Measurements from ENCODE around the gene SUPT7L. TPM values are rescaled to one million over a fixed set of nuclear protein-coding genes. Genes with fewer than 3 reads are reported as not detected.
A peak's percentile ranks its signal among the peaks of the same experiment; 100 is the strongest.

SUPT7L gene, protein sequence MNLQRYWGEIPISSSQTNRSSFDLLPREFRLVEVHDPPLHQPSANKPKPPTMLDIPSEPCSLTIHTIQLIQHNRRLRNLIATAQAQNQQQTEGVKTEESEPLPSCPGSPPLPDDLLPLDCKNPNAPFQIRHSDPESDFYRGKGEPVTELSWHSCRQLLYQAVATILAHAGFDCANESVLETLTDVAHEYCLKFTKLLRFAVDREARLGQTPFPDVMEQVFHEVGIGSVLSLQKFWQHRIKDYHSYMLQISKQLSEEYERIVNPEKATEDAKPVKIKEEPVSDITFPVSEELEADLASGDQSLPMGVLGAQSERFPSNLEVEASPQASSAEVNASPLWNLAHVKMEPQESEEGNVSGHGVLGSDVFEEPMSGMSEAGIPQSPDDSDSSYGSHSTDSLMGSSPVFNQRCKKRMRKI
- total RNA-seq: 10 to 100 TPM; 26.2 to 26.6 TPM

DNA sequence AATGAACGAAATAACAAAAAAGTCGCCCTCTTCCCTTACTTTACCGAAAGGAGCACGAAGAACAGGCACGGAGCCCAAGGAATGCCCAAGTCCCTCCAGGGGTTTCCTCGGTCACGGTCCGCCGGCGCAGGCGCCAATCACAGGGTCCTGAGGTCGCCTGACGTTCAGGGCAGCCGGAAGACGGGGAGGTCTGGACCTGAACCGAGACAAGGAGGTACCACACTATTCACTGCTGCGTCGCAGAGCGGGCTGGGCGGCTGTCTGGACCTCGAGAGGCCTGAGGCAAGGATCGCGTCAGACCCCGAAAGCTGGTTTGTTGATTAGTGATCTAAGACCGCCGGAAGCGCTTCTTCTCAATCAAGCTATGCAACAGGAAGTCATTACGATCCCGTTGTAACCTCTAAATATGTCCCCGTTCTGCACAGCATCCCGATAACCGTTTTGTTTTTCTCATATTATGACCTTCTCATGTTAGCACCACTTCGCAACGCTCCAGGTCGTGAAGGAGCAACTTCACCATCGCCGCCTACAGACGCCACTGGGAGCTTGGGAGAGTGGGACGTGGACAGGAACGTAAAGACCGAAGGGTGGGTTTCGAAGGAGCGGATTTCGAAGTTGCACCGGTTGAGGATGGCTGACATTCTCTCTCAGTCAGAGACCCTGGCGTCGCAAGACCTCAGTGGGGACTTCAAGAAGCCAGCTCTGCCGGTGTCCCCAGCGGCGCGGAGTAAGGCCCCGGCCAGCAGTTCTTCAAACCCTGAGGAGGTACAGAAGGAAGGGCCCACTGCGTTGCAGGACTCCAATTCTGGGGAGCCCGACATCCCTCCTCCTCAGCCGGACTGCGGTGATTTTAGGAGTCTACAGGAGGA is at the start of gene SUPT7L, which contains the start of gene SLC4A1AP:
Gene SUPT7L (minus strand): TSS at position 330 of the 869 bp plus-strand sequence. CDS start 1,422 bp downstream, outside the sequence.
Gene SLC4A1AP (plus strand): TSS at position 605 of the 869 bp plus-strand sequence. CDS start 26 bp downstream, at position 631.
- Mint-ChIP-seq H3K27me3 (no peaks in the 10 kb centered on the region), H3K4me1 (peaks cover 37% of the 10 kb centered on the region), H3K9me3 (no peaks in the 10 kb centered on the region), H3K27ac (peak within 1 kb of the TSS; percentile 100), H3K4me3 (peak within 1 kb of the TSS; percentile 100), H3K36me3 (peaks cover 14% of the 10 kb centered on the region)
- peak; percentile 70 for DNase-seq

GRCh38 chr2:27713201-27713600 is 49.8 kb upstream of the SUPT7L start:
- Mint-ChIP-seq H3K27ac (no peak overlapping the region), H3K27me3 (peaks cover 13% of the 10 kb centered on the region), H3K9me3 (no peaks in the 10 kb centered on the region), H3K4me1 (peaks cover 17% of the 10 kb centered on the region), H3K36me3 (no peaks in the 10 kb centered on the region), H3K4me3 (no peak overlapping the region)
- no peak for DNase-seq

- H3K27ac Mint-ChIP-seq: no peak overlapping the region
Measured at GRCh38 chr2:27712522-27712921, 49.1 kb upstream of the SUPT7L start.

GRCh38 chr2:27711804-27712203 is 48.4 kb upstream of the SUPT7L start:
- Mint-ChIP-seq H3K4me1 (peaks cover 13% of the 10 kb centered on the region), H3K27ac (no peak overlapping the region), H3K9me3 (no peaks in the 10 kb centered on the region), H3K4me3 (no peak overlapping the region), H3K27me3 (peaks cover 4% of the 10 kb centered on the region), H3K36me3 (no peaks in the 10 kb centered on the region)
- DNase-seq: no peak

More at GRCh38 chr2:27712522-27712921, 49.1 kb upstream of the SUPT7L start:
- Mint-ChIP-seq H3K9me3 (no peaks in the 10 kb centered on the region), H3K27me3 (peaks cover 8% of the 10 kb centered on the region), H3K36me3 (no peaks in the 10 kb centered on the region), H3K4me1 (peaks cover 17% of the 10 kb centered on the region), H3K4me3 (no peak overlapping the region)
- DNase-seq: no peak

DNA sequence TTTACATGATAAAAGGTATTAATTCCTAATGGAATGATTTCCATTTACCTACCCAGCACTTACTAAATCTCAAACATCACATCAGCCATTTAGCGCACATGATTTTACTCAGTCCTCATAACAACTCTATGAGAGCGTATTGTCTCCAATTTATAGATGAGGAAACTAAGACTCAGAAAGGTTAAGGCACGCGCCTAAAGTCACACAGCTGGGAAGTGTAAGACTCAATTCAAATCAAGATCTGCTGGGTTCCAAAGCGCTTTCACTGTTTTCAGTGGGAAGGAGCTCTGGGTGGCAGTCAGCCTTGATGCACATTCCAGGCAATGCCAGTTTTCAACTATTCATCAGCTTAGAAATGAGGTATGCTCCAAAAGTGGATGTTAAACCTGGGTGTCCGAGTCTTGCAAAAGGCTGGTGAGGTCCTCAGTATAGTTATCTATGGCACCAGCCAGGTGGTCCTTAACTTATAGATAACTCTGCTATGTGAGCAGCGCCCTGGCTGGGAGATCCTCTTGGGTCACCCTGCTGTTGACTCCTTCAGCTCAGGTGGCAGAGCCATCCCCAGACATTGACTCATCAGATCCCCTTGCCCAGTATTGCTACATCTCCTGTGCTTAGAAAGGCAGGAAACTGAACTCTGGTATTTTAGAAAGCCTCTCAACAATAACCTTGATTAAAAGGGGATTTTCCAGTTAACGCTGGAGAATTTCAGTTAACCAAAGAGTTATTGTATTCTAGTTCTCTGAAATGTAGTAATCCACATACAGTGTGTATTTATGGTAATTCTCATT is 47.4 kb upstream of the SUPT7L start:
- Mint-ChIP-seq H3K4me3 (no peak overlapping the region), H3K9me3 (no peaks in the 10 kb centered on the region), H3K27ac (no peak overlapping the region), H3K4me1 (peaks cover 10% of the 10 kb centered on the region), H3K27me3 (no peaks in the 10 kb centered on the region), H3K36me3 (no peaks in the 10 kb centered on the region)
- no peak for DNase-seq

GRCh38 chr2:27709960-27710575 is 46.7 kb upstream of the SUPT7L start:
- Mint-ChIP-seq H3K27ac (no peak overlapping the region), H3K27me3 (no peaks in the 10 kb centered on the region), H3K4me3 (no peak overlapping the region), H3K9me3 (no peaks in the 10 kb centered on the region), H3K36me3 (no peaks in the 10 kb centered on the region), H3K4me1 (peaks cover 10% of the 10 kb centered on the region)
- no peak for DNase-seq

GRCh38 chr2:27709326-27709725 is 45.9 kb upstream of the SUPT7L start:
- H3K27me3 Mint-ChIP-seq: no peaks in the 10 kb centered on the region
- H3K36me3 Mint-ChIP-seq: no peaks in the 10 kb centered on the region
- no peak overlapping the region for H3K27ac Mint-ChIP-seq
- no peak for DNase-seq
- no peaks in the 10 kb centered on the region for H3K9me3 Mint-ChIP-seq
- H3K4me1 Mint-ChIP-seq: peaks cover 10% of the 10 kb centered on the region
- no peak overlapping the region for H3K4me3 Mint-ChIP-seq

GRCh38 chr2:27708666-27709065 is 45.3 kb upstream of the SUPT7L start:
- peaks cover 10% of the 10 kb centered on the region for H3K4me1 Mint-ChIP-seq

DNA sequence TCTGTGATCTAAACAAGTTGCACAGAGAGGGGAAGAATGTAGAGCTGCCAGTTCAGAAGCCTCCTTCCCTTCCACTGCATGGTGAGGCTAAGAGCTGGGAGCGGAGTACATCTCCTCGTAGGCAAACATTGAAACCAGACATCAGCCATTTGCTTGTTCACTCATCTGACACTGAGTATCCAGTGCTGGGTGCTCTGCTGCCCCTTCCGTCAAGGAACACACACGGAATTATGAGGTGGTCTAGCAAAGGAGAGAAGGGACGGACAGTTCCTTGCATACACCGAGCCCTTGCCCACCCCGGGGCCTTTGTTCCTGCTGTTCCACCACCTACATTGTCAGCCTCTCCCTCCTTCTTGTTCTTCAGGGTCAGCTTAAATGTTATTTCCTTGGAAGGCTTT is 44.8 kb upstream of the SUPT7L start:
- H3K36me3 Mint-ChIP-seq: no peaks in the 10 kb centered on the region
- no peaks in the 10 kb centered on the region for H3K27me3 Mint-ChIP-seq
- no peaks in the 10 kb centered on the region for H3K9me3 Mint-ChIP-seq
- H3K4me3 Mint-ChIP-seq: no peak overlapping the region
- DNase-seq: no peak
- peaks cover 13% of the 10 kb centered on the region for H3K4me1 Mint-ChIP-seq
- no peak overlapping the region for H3K27ac Mint-ChIP-seq

More at GRCh38 chr2:27708666-27709065, 45.3 kb upstream of the SUPT7L start:
- no peaks in the 10 kb centered on the region for H3K9me3 Mint-ChIP-seq
- DNase-seq: no peak
- H3K27ac Mint-ChIP-seq: no peak overlapping the region
- H3K27me3 Mint-ChIP-seq: no peaks in the 10 kb centered on the region
- no peak overlapping the region for H3K4me3 Mint-ChIP-seq
- H3K36me3 Mint-ChIP-seq: no peaks in the 10 kb centered on the region

GRCh38 chr2:27707462-27708256 is 44.2 kb upstream of the SUPT7L start:
- Mint-ChIP-seq H3K4me3 (no peak overlapping the region), H3K36me3 (no peaks in the 10 kb centered on the region), H3K27me3 (no peaks in the 10 kb centered on the region), H3K27ac (no peak overlapping the region), H3K4me1 (peaks cover 13% of the 10 kb centered on the region), H3K9me3 (no peaks in the 10 kb centered on the region)
- DNase-seq: no peak

GRCh38 chr2:27705851-27706622 is 42.6 kb upstream of the SUPT7L start:
- H3K27me3 Mint-ChIP-seq: no peaks in the 10 kb centered on the region
- no peak for DNase-seq
- no peaks in the 10 kb centered on the region for H3K36me3 Mint-ChIP-seq
- H3K4me1 Mint-ChIP-seq: peaks cover 10% of the 10 kb centered on the region
- H3K9me3 Mint-ChIP-seq: no peaks in the 10 kb centered on the region
- H3K4me3 Mint-ChIP-seq: no peak overlapping the region
- H3K27ac Mint-ChIP-seq: no peak overlapping the region

- DNase-seq: no peak
- H3K27ac Mint-ChIP-seq: no peak overlapping the region
- no peak overlapping the region for H3K4me3 Mint-ChIP-seq
- no peaks in the 10 kb centered on the region for H3K36me3 Mint-ChIP-seq
- H3K4me1 Mint-ChIP-seq: peaks cover 6% of the 10 kb centered on the region
- H3K9me3 Mint-ChIP-seq: no peaks in the 10 kb centered on the region
- H3K27me3 Mint-ChIP-seq: no peaks in the 10 kb centered on the region
Measured at GRCh38 chr2:27704342-27704876, 41.0 kb upstream of the SUPT7L start.
